GM23338 (cell line): ENCODE data around the gene ACOX1.

Source experiments
- CREB1 ChIP-seq: fragments of 250-450 bp; sonication (Bioruptor Pico); IDR thresholded peaks from 2 replicates; pipeline ENCODE4 v1.5.0; 2020; ENCODE audit warnings: low read depth, mild to moderate bottlenecking, moderate library complexity
- CTCF ChIP-seq, 2 experiments: fragments of 200-600 bp in 1 of 2; sonication (generic) in 1 of 2; conservative IDR thresholded peaks; 2 replicates each; pipeline versions ENCODE4 v1.5.1 to v1.6.1; 2016 to 2017; ENCODE audit warnings: antibody characterized with exemption in 2 of 2, low read depth in 2 of 2, mild to moderate bottlenecking in 2 of 2, moderate library complexity in 1 of 2
- ETS1 ChIP-seq: IDR thresholded peaks from 2 replicates; pipeline ENCODE4 v1.6.1; 2016; ENCODE audit warnings: antibody characterized with exemption
- EZH2 ChIP-seq: fragments of 200-600 bp; sonication (generic); IDR thresholded peaks from one replicate; pipeline ENCODE4 v1.8.0; 2017; ENCODE audit warnings: antibody characterized with exemption, mild to moderate bottlenecking, low read depth; ENCODE audit not compliant: unreplicated experiment
- EZH2phosphoT487 ChIP-seq: fragments of 200-600 bp; sonication (generic); IDR thresholded peaks from one replicate; pipeline ENCODE4 v1.8.1; 2018; ENCODE audit warnings: antibody characterized with exemption; ENCODE audit not compliant: unreplicated experiment
- JUNB ChIP-seq: IDR thresholded peaks from one replicate; pipeline ENCODE4 v1.6.1; 2016; ENCODE audit warnings: antibody characterized with exemption; ENCODE audit not compliant: unreplicated experiment
- NANOG ChIP-seq: IDR thresholded peaks from 2 replicates; pipeline ENCODE4 v1.6.1; 2016; ENCODE audit warnings: antibody characterized with exemption, borderline replicate concordance
- POLR2AphosphoS5 ChIP-seq: IDR thresholded peaks from 2 replicates; pipeline ENCODE4 v1.6.1; 2016; ENCODE audit warnings: antibody characterized with exemption, low read depth
- STAT1 ChIP-seq: IDR thresholded peaks from one replicate; pipeline ENCODE4 v1.6.1; 2016; ENCODE audit warnings: antibody characterized with exemption; ENCODE audit not compliant: unreplicated experiment
- ZNF114 ChIP-seq: fragments of 250-450 bp; sonication (Bioruptor Pico); IDR thresholded peaks from 2 replicates; pipeline ENCODE4 v1.5.0; 2020; ENCODE audit warnings: mild to moderate bottlenecking, moderate library complexity
- ZNF331 ChIP-seq: fragments of 250-450 bp; sonication (Bioruptor Pico); IDR thresholded peaks from 2 replicates; pipeline ENCODE4 v1.5.0; 2020; ENCODE audit warnings: low read depth, mild to moderate bottlenecking, moderate library complexity
- TF ChIP-seq, protein P1 (sequence below): IDR thresholded peaks from one replicate; pipeline ENCODE4 v1.6.1; 2018; ENCODE audit warnings: antibody characterized with exemption; ENCODE audit not compliant: unreplicated experiment
- TF ChIP-seq, protein P2 (sequence below): fragments of 250-450 bp; sonication (Bioruptor Pico); IDR thresholded peaks from 2 replicates; pipeline ENCODE4 v1.5.0; 2020; ENCODE audit warnings: mild to moderate bottlenecking, moderate library complexity

- no peak for TF ChIP-seq CTCF (conservative IDR thresholded peaks at IDR 0.05; ENCODE audit: low read depth in 2 of 2)
- TF ChIP-seq POLR2AphosphoS5: no peak
- TF ChIP-seq EZH2: no peak
- no peak for TF ChIP-seq STAT1
- TF ChIP-seq, protein P1, sequence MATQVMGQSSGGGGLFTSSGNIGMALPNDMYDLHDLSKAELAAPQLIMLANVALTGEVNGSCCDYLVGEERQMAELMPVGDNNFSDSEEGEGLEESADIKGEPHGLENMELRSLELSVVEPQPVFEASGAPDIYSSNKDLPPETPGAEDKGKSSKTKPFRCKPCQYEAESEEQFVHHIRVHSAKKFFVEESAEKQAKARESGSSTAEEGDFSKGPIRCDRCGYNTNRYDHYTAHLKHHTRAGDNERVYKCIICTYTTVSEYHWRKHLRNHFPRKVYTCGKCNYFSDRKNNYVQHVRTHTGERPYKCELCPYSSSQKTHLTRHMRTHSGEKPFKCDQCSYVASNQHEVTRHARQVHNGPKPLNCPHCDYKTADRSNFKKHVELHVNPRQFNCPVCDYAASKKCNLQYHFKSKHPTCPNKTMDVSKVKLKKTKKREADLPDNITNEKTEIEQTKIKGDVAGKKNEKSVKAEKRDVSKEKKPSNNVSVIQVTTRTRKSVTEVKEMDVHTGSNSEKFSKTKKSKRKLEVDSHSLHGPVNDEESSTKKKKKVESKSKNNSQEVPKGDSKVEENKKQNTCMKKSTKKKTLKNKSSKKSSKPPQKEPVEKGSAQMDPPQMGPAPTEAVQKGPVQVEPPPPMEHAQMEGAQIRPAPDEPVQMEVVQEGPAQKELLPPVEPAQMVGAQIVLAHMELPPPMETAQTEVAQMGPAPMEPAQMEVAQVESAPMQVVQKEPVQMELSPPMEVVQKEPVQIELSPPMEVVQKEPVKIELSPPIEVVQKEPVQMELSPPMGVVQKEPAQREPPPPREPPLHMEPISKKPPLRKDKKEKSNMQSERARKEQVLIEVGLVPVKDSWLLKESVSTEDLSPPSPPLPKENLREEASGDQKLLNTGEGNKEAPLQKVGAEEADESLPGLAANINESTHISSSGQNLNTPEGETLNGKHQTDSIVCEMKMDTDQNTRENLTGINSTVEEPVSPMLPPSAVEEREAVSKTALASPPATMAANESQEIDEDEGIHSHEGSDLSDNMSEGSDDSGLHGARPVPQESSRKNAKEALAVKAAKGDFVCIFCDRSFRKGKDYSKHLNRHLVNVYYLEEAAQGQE: no peak
- no peak for TF ChIP-seq CREB1 (CRISPR knock-in tag)
- no peak for TF ChIP-seq ZNF114 (CRISPR knock-in tag)
- TF ChIP-seq EZH2phosphoT487: no peak
- TF ChIP-seq JUNB: no peak
- no peak for TF ChIP-seq ETS1
- no peak for TF ChIP-seq NANOG
- TF ChIP-seq ZNF331 (CRISPR knock-in tag): no peak
- TF ChIP-seq, protein P2, sequence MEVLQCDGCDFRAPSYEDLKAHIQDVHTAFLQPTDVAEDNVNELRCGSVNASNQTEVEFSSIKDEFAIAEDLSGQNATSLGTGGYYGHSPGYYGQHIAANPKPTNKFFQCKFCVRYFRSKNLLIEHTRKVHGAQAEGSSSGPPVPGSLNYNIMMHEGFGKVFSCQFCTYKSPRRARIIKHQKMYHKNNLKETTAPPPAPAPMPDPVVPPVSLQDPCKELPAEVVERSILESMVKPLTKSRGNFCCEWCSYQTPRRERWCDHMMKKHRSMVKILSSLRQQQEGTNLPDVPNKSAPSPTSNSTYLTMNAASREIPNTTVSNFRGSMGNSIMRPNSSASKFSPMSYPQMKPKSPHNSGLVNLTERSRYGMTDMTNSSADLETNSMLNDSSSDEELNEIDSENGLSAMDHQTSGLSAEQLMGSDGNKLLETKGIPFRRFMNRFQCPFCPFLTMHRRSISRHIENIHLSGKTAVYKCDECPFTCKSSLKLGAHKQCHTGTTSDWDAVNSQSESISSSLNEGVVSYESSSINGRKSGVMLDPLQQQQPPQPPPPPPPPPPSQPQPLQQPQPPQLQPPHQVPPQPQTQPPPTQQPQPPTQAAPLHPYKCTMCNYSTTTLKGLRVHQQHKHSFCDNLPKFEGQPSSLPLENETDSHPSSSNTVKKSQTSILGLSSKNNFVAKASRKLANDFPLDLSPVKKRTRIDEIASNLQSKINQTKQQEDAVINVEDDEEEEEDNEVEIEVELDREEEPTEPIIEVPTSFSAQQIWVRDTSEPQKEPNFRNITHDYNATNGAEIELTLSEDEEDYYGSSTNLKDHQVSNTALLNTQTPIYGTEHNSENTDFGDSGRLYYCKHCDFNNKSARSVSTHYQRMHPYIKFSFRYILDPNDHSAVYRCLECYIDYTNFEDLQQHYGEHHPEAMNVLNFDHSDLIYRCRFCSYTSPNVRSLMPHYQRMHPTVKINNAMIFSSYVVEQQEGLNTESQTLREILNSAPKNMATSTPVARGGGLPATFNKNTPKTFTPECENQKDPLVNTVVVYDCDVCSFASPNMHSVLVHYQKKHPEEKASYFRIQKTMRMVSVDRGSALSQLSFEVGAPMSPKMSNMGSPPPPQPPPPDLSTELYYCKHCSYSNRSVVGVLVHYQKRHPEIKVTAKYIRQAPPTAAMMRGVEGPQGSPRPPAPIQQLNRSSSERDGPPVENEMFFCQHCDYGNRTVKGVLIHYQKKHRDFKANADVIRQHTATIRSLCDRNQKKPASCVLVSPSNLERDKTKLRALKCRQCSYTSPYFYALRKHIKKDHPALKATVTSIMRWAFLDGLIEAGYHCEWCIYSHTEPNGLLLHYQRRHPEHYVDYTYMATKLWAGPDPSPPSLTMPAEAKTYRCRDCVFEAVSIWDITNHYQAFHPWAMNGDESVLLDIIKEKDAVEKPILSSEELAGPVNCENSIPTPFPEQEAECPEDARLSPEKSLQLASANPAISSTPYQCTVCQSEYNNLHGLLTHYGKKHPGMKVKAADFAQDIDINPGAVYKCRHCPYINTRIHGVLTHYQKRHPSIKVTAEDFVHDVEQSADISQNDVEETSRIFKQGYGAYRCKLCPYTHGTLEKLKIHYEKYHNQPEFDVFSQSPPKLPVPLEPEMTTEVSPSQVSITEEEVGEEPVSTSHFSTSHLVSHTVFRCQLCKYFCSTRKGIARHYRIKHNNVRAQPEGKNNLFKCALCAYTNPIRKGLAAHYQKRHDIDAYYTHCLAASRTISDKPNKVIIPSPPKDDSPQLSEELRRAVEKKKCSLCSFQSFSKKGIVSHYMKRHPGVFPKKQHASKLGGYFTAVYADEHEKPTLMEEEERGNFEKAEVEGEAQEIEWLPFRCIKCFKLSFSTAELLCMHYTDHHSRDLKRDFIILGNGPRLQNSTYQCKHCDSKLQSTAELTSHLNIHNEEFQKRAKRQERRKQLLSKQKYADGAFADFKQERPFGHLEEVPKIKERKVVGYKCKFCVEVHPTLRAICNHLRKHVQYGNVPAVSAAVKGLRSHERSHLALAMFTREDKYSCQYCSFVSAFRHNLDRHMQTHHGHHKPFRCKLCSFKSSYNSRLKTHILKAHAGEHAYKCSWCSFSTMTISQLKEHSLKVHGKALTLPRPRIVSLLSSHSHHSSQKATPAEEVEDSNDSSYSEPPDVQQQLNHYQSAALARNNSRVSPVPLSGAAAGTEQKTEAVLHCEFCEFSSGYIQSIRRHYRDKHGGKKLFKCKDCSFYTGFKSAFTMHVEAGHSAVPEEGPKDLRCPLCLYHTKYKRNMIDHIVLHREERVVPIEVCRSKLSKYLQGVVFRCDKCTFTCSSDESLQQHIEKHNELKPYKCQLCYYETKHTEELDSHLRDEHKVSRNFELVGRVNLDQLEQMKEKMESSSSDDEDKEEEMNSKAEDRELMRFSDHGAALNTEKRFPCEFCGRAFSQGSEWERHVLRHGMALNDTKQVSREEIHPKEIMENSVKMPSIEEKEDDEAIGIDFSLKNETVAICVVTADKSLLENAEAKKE (CRISPR knock-in tag): no peak
Observed at GRCh38 chr17:76023900-76024237, 44.9 kb upstream of the ACOX1 start.
